Left forelimb (tissue), 1 donor: Measurements from ENCODE around the gene SAMD4B.
"Not testable (repeated sequence)": the region's sequence is repeated elsewhere in the genome, so short reads cannot be mapped to it uniquely, and the experiment has no call there.

Experiments
- DNase-seq: peaks from one replicate; pipeline ENCODE4 v3.0.0-alpha.2; 2018; ENCODE audit warnings: low spot score

Gene SAMD4B

GRCh38 chr19:39334444-39334976, 7.7 kb upstream of the SAMD4B start:
- DNase-seq: no peak

GRCh38 chr19:39335168-39335548, 7.1 kb upstream of the SAMD4B start:
- no peak for DNase-seq

- DNase-seq: no peak
These were observed 5.7 kb upstream of the SAMD4B start for GRCh38 chr19:39336483-39336882.

DNA sequence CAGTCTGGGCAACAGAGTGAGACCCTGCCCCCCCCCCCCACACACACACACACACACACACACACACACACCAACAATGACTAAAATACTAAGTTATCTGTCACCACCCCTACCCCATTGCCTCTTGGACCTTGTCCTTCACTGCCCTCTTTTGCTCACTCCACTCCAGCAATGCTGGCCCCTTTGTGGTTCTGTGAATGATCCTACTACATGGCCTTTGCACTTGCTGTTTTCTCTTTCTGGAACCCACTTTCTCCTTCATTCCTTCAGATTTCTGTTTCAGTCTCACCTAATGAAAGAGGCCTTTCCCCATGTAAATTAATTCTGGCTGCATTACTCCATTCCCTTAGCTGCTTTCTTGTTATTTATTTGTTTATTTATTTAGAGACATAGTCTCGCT, 2.5 kb upstream of the SAMD4B start:
- no peak for DNase-seq

DNA sequence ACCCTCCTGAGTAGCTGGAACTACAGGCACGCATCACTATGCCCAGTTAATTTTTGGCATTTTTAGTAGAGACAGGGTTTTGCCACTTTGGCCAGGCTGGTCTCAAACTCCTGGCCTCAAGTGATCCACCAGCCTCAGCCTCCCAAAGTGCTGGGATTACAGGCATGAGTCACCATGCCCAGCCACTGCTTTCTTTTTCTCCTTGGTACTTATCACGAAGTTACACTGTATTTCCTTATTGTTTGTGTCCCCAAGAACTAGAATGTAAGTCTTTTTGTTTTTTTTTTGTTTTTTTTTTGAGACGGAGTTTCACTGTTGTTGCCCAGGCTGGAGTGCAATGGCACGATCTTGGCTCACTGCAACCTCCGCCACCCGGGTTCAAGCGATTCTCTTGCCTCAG, 2.1 kb upstream of the SAMD4B start:
- not testable (repeated sequence) for DNase-seq

GRCh38 chr19:39341129-39341718, 997 bp upstream of the SAMD4B start:
- DNase-seq: no peak

GRCh38 chr19:39342647-39343305, 555 bp downstream of the SAMD4B start:
- DNase-seq: no peak

GRCh38 chr19:39345956-39346355, 3.7 kb downstream of the SAMD4B start:
- DNase-seq: no peak

GRCh38 chr19:39347332-39348164, 5.3 kb downstream of the SAMD4B start:
- no peak for DNase-seq

GRCh38 chr19:39349326-39349725, 7.1 kb downstream of the SAMD4B start:
- no peak for DNase-seq

DNA sequence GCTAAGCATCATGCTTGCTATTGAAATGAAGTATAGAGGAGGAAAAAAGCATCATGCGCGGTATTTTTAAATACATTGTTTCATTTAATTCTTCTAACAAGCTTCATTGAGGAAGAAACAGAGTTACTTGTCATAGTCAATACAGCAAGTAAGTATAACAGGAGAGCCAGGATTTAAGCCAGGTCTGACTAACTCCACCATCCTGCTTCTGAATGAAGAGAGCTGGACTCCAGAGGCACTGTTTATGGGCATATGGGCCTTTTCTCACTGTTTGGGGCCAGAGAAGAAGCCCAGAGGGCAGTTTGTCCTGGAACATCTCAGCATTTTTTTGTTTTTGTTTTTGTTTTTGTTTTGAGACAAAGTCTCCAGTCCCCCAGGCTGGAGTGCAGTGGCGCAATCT, 7.9 kb downstream of the SAMD4B start:
- DNase-seq: no peak

DNA sequence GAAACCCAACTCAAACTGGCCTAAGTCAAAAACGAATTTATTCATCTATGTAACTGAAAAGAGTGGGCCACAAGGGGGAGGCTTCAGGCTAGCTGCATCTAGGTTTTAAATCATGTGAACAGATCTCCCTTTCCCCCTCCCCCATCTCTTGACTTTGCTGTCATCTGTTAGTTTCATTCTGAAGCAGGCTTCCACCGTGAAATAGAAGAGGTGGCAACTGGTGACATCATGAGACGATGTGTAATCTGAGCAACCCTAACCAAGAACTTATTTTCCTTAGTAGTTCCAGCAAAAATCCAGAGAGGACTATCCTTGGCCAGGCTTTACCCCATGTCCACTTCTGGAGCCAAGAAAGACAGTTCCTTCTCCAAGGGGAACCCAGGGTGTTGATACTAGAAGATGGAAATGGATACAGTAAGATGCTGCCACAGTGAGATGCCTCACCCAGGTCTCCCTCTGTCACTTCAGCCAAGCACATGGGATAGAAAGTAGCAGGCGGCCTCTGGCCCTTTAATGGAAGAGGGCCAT, 9.4 kb downstream of the SAMD4B start:
- no peak for DNase-seq

DNA sequence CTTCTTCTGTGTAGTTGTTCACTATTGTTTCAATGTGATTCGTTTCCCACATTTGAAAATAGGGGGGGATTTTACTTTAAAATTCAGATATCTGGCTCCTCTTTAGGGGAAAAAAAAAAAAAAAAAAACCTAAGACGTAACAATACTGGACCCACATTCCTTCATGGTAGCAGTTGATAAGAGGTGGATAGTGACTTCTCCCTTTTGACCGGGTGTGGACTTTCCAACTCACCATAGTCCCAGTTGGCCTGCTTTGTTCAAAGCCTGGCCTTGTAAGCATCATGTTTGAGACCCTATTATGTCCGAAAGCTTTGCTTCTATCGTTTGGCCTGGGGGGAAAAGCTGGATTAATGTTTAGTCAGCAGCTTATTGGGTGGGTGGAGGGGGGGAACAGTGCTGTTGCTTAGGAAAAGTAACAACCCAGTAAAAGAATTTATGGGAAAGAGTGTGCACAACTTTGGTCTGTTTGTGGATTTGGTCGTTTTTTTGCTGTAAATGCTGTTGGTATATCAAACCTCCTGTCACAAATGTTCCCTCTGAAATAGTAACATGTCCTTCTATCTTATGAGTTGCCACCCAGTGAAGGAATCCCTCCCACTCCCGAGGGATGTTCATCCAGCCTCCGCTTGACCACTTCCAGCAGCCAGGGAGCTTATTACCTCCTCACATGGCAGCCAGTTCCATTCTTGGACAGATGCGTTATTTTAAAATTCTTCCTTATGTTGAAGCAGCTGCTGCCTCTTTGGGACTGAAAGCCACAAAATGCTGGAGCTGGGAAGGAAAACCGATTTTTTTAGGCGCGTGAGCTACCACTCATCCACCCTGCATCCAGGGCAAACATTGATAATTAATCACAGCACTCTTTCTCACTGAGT, 10.4 kb downstream of the SAMD4B start:
- no peak for DNase-seq

DNA sequence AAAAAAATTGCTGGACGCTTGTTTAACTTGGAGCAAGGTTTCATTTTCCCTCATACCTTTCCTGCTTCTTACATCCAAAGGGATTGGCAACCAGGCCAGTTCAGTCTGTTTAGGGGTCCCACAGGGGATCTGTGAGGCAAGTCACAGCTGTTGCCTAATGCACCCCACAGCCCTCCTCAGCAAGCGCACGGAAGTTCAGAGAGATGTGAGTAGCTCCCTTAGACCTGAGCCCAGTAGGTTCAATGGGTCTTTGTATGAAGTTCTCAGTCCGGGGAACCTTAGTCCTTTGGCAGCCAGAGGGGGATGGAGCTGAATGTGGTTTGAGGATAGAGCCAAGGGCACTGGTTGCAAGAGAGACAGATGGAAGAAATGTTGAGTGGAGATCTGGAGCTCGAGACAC, 13.0 kb downstream of the SAMD4B start:
- no peak for DNase-seq

- DNase-seq: no peak
These were observed 13.9 kb downstream of the SAMD4B start for GRCh38 chr19:39356073-39356472.

GRCh38 chr19:39356647-39357046, 14.4 kb downstream of the SAMD4B start:
- DNase-seq: no peak

- no peak for DNase-seq
These were observed 16.8 kb downstream of the SAMD4B start for GRCh38 chr19:39359026-39359425.

- no peak for DNase-seq
These were observed 18.4 kb downstream of the SAMD4B start for GRCh38 chr19:39360599-39360998.

DNA sequence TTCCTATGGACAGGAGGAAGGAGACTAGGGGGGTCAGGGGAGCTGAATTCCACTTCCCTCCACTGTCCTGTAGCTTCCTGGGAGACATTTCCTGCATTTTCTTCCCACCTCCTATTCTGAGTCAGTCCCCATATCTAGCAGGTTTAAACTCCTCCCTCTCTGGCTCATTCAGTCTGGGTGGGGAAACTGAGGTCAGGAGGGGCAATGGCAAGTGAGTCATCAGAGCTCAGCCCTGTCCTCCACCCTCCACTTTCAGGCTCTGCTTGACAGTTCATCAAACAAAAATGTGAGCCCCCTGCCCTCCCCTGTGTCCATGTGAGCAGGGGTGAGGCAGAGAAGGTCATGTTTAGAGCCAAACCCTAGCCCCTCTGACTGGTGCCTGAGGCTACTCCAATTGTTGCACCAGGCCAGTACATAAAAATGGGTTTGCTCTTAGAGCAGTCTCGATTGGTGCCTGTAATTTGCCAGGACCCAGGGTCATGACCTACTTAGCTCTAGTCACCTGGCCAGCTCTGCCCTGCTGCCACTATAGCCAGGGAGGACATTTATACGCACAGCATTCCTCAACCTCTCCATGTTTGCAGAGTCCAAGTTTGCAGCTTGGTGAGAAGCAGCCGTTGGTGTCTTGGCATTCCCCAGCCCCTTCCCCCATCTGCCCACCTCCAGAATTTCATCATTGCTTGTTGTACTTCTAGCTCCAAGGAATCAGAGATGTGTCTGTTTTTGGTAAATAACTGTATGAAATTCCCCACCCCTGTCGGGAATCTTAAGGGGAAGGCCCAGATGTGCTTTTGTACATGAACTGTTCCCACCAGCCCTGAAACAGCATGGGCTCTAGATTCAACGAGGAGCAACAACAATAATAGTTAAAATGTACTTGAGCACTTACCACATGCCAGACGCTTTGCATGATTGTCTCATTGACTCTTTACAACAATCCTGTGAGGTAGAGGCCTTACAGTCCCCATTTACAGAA, 20.7 kb downstream of the SAMD4B start:
- no peak for DNase-seq

GRCh38 chr19:39363901-39364457, 21.8 kb downstream of the SAMD4B start:
- DNase-seq: peak; percentile 78
